Measurements from ENCODE around the gene WASHC4. TPM values are rescaled to one million over a fixed set of nuclear protein-coding genes. Genes with fewer than 3 reads are reported as not detected.

The WASHC4 gene
- total and polyA plus RNA-seq, 10 of the 15 experiments (the other 5 are each of a cell fraction or from before 2014, with no cell fraction given), result 16.0 to 50.6 (median 34.0) TPM

- DNase-seq (ENCODE audit: low read depth, low spot score), result no peak
- Histone ChIP-seq H3K4me2 (ENCODE audit: control insufficient read depth, insufficient read depth) (no peak overlapping the region), H3K4me1 (ENCODE audit: control insufficient read depth, insufficient read depth, low read length) (no peaks in the 10 kb centered on the region), H2AFZ (ENCODE audit: control insufficient read depth, low read depth, low read length) (no peak overlapping the region), H3K27me3 (replicated peaks in 1 of 2; ENCODE audit: control insufficient read depth in 2 of 2, insufficient read depth in 2 of 2, low read length in 1 of 2) (no peaks in the 10 kb centered on the region), H3K27ac (ENCODE audit: control insufficient read depth, insufficient read depth) (no peak overlapping the region), H3K9ac (ENCODE audit: control insufficient read depth, insufficient read depth, low read length) (no peak overlapping the region), H3K4me3 (no peak overlapping the region), H3K9me3 (replicated peaks; ENCODE audit: control insufficient read depth, insufficient read depth, low read length) (no peaks in the 10 kb centered on the region), H3K36me3 (ENCODE audit: control insufficient read depth in 2 of 2, insufficient read depth in 2 of 2, low read length in 1 of 2) (peaks cover 1 to 24% of the 10 kb centered on the region in 2 experiments), H3K79me2 (ENCODE audit: control insufficient read depth, insufficient read depth, low read length) (no peaks in the 10 kb centered on the region), H4K20me1 (ENCODE audit: control insufficient read depth, insufficient read depth) (no peaks in the 10 kb centered on the region)
- CTCF ChIA-PET, result no interaction called here
- no TSS peak for BruUV-seq (replicated peaks)
- no peak for FAIRE-seq
- no peak for ATAC-seq
- in situ Hi-C loops (cut with MboI), result no loop called here
- RAD21 ChIA-PET (ENCODE audit: unreplicated experiment), result no interaction called here
- intact Hi-C loops (cut with micrococcal nuclease; ENCODE audit: unreplicated experiment), result no loop called here
- POLR2A ChIA-PET, result no interaction called here
- SMC1A ChIA-PET (ENCODE audit: uncharacterized antibody, unreplicated experiment), result no interaction called here
- 45% methylated on average over 2 of the region's 2 CpGs for WGBS (ENCODE audit: insufficient coverage, insufficient replicate concordance, low lambda C conversion rate, missing lambda C conversion rate)
- TF ChIP-seq STAT1 (conservative IDR thresholded peaks at IDR 0.05), result no peak
Observed at GRCh38 chr12:105164068-105164467, 56.5 kb downstream of the WASHC4 start.

- no peaks in the 10 kb centered on the region for H3K4me1 ChIP-seq (ENCODE audit: control insufficient read depth, insufficient read depth, low read length)
- ATAC-seq (no peak), DNase-seq (ENCODE audit: low read depth, low spot score) (no peak), FAIRE-seq (no peak)
- SMC1A ChIA-PET (ENCODE audit: uncharacterized antibody, unreplicated experiment), result interaction anchor here (1.7 to 1.9 kb wide), 2 partner anchors 9 to 52 kb away, joined by 3 to 4 read pairs; no protein-coding TSS in a partner anchor
- H3K27ac ChIP-seq (ENCODE audit: control insufficient read depth, insufficient read depth), result no peak overlapping the region
- H2AFZ ChIP-seq (ENCODE audit: control insufficient read depth, low read depth, low read length), result no peak overlapping the region
- CTCF ChIA-PET, result no interaction called here
- BruUV-seq (replicated peaks), result no TSS peak
- H3K27me3 ChIP-seq (replicated peaks in 1 of 2; ENCODE audit: control insufficient read depth in 2 of 2, insufficient read depth in 2 of 2, low read length in 1 of 2), result no peaks in the 10 kb centered on the region
- no peak overlapping the region for H3K4me2 ChIP-seq (ENCODE audit: control insufficient read depth, insufficient read depth)
- no peak overlapping the region for H3K9ac ChIP-seq (ENCODE audit: control insufficient read depth, insufficient read depth, low read length)
- POLR2A ChIA-PET, result no interaction called here
- in situ Hi-C loops (cut with MboI) (no loop called here), intact Hi-C loops (cut with micrococcal nuclease; ENCODE audit: unreplicated experiment) (loop anchor here (5.0 kb wide), 1 partner anchor 216 kb away; no protein-coding TSS in a partner anchor)
- no peaks in the 10 kb centered on the region for H3K79me2 ChIP-seq (ENCODE audit: control insufficient read depth, insufficient read depth, low read length)
- H3K4me3 ChIP-seq, result no peak overlapping the region
- peaks cover 1 to 22% of the 10 kb centered on the region in 2 experiments for H3K36me3 ChIP-seq (ENCODE audit: control insufficient read depth in 2 of 2, insufficient read depth in 2 of 2, low read length in 1 of 2)
- WGBS (ENCODE audit: insufficient coverage, insufficient replicate concordance, low lambda C conversion rate, missing lambda C conversion rate), result 96% methylated on average over 1 of the region's 1 CpG
- H4K20me1 ChIP-seq (ENCODE audit: control insufficient read depth, insufficient read depth), result no peaks in the 10 kb centered on the region
- no peaks in the 10 kb centered on the region for H3K9me3 ChIP-seq (replicated peaks; ENCODE audit: control insufficient read depth, insufficient read depth, low read length)
- RAD21 ChIA-PET (ENCODE audit: unreplicated experiment), result no interaction called here
- no peak for TF ChIP-seq SMARCA5 (IDR thresholded peaks at IDR 0.05)
- TF ChIP-seq RAD51 (IDR thresholded peaks at IDR 0.05), result no peak
- no peak for TF ChIP-seq ZBTB11 (CRISPR knock-in tag; IDR thresholded peaks at IDR 0.05)
- TF ChIP-seq ATF7 (IDR thresholded peaks at IDR 0.05; ENCODE audit: low read depth), result no peak
- no peak for TF ChIP-seq ZNF687 (IDR thresholded peaks at IDR 0.05)
- no peak for TF ChIP-seq TAF1 (IDR thresholded peaks at IDR 0.05; ENCODE audit: borderline replicate concordance, low read depth, low read length)
- no peak for TF ChIP-seq ZNF217 (IDR thresholded peaks at IDR 0.05)
Observed at GRCh38 chr12:105166736-105167135, 59.2 kb downstream of the WASHC4 start.
